ENCODE measurements around the gene LILRA2. TPM values are rescaled to one million over a fixed set of nuclear protein-coding genes. Genes with fewer than 3 reads are reported as not detected.

Gene LILRA2
- total and polyA plus RNA-seq, 2 of the 8 experiments (the other 6 are each of a cell fraction or from before 2014, with no cell fraction given): not detected

DNA sequence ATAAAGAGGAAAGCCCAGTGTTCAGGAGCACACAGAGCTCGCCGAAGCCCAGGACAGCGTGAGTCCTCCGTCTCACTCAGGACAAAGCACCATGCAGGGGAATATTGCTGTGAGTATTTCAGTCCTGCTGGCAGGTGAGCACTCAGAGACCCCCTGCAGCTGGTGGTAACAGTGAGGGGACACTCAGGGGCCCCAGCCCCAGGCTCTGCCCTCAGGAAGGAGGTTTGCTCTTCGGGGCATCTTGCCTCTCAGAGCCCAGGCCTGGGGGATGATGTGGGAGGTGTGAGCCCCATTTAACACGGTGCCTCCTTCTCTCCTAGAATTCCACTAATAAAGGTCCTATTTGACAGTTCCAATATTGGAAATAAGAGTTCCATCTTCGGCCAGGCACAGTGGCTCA is 34.6 kb downstream of the LILRA2 start (continued):
- TF ChIP-seq, protein P1, sequence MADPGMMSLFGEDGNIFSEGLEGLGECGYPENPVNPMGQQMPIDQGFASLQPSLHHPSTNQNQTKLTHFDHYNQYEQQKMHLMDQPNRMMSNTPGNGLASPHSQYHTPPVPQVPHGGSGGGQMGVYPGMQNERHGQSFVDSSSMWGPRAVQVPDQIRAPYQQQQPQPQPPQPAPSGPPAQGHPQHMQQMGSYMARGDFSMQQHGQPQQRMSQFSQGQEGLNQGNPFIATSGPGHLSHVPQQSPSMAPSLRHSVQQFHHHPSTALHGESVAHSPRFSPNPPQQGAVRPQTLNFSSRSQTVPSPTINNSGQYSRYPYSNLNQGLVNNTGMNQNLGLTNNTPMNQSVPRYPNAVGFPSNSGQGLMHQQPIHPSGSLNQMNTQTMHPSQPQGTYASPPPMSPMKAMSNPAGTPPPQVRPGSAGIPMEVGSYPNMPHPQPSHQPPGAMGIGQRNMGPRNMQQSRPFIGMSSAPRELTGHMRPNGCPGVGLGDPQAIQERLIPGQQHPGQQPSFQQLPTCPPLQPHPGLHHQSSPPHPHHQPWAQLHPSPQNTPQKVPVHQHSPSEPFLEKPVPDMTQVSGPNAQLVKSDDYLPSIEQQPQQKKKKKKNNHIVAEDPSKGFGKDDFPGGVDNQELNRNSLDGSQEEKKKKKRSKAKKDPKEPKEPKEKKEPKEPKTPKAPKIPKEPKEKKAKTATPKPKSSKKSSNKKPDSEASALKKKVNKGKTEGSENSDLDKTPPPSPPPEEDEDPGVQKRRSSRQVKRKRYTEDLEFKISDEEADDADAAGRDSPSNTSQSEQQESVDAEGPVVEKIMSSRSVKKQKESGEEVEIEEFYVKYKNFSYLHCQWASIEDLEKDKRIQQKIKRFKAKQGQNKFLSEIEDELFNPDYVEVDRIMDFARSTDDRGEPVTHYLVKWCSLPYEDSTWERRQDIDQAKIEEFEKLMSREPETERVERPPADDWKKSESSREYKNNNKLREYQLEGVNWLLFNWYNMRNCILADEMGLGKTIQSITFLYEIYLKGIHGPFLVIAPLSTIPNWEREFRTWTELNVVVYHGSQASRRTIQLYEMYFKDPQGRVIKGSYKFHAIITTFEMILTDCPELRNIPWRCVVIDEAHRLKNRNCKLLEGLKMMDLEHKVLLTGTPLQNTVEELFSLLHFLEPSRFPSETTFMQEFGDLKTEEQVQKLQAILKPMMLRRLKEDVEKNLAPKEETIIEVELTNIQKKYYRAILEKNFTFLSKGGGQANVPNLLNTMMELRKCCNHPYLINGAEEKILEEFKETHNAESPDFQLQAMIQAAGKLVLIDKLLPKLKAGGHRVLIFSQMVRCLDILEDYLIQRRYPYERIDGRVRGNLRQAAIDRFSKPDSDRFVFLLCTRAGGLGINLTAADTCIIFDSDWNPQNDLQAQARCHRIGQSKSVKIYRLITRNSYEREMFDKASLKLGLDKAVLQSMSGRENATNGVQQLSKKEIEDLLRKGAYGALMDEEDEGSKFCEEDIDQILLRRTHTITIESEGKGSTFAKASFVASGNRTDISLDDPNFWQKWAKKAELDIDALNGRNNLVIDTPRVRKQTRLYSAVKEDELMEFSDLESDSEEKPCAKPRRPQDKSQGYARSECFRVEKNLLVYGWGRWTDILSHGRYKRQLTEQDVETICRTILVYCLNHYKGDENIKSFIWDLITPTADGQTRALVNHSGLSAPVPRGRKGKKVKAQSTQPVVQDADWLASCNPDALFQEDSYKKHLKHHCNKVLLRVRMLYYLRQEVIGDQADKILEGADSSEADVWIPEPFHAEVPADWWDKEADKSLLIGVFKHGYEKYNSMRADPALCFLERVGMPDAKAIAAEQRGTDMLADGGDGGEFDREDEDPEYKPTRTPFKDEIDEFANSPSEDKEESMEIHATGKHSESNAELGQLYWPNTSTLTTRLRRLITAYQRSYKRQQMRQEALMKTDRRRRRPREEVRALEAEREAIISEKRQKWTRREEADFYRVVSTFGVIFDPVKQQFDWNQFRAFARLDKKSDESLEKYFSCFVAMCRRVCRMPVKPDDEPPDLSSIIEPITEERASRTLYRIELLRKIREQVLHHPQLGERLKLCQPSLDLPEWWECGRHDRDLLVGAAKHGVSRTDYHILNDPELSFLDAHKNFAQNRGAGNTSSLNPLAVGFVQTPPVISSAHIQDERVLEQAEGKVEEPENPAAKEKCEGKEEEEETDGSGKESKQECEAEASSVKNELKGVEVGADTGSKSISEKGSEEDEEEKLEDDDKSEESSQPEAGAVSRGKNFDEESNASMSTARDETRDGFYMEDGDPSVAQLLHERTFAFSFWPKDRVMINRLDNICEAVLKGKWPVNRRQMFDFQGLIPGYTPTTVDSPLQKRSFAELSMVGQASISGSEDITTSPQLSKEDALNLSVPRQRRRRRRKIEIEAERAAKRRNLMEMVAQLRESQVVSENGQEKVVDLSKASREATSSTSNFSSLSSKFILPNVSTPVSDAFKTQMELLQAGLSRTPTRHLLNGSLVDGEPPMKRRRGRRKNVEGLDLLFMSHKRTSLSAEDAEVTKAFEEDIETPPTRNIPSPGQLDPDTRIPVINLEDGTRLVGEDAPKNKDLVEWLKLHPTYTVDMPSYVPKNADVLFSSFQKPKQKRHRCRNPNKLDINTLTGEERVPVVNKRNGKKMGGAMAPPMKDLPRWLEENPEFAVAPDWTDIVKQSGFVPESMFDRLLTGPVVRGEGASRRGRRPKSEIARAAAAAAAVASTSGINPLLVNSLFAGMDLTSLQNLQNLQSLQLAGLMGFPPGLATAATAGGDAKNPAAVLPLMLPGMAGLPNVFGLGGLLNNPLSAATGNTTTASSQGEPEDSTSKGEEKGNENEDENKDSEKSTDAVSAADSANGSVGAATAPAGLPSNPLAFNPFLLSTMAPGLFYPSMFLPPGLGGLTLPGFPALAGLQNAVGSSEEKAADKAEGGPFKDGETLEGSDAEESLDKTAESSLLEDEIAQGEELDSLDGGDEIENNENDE (IDR thresholded peaks at IDR 0.05; ENCODE audit: insufficient replicate concordance, low read length): no peak
- TF ChIP-seq ATF2 (IDR thresholded peaks at IDR 0.05; ENCODE audit: low read length): no peak
- TF ChIP-seq BCL11A (IDR thresholded peaks at IDR 0.05; ENCODE audit: low read depth in 2 of 2, low read length in 2 of 2): no peak
- TF ChIP-seq, protein P2, sequence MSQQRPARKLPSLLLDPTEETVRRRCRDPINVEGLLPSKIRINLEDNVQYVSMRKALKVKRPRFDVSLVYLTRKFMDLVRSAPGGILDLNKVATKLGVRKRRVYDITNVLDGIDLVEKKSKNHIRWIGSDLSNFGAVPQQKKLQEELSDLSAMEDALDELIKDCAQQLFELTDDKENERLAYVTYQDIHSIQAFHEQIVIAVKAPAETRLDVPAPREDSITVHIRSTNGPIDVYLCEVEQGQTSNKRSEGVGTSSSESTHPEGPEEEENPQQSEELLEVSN (IDR thresholded peaks at IDR 0.05): no peak

Measured in H1 (cell line).